Neural progenitor cell (in vitro differentiated cells): ENCODE results near the gene TRH. TPM values are rescaled to one million over a fixed set of nuclear protein-coding genes. Genes with fewer than 3 reads are reported as not detected.
"Not testable (repeated sequence)": the region's sequence is repeated elsewhere in the genome, so short reads cannot be mapped to it uniquely, and the experiment has no call there.

Experiments used
- DNase-seq: peaks from one replicate; pipeline ENCODE4 v3.0.0-alpha.2; 2016; ENCODE audit warnings: low spot score
- H2AFZ ChIP-seq: fragments of 200-600 bp; sonication (generic); replicated peaks from 2 replicates; pipeline ENCODE4 v1.6.1; 2016; ENCODE audit warnings: antibody characterized with exemption
- H3F3A ChIP-seq: fragments of 200-600 bp; sonication (generic); 2 replicates; pipeline ENCODE4 v1.6.1; 2016; ENCODE audit warnings: antibody characterized with exemption, low read depth
- H3K27ac ChIP-seq: fragments of 200-600 bp; sonication (generic); 2 replicates; pipeline ENCODE4 v1.5.1; 2016; ENCODE audit warnings: mild to moderate bottlenecking
- H3K27me3 ChIP-seq: fragments of 200-600 bp; sonication (generic); 2 replicates; pipeline ENCODE4 v1.6.1; 2016; ENCODE audit warnings: mild to moderate bottlenecking, moderate library complexity
- H3K36me3 ChIP-seq: fragments of 200-600 bp; sonication (generic); 2 replicates; pipeline ENCODE4 v1.5.1; 2016
- H3K4me1 ChIP-seq: fragments of 200-600 bp; sonication (generic); 2 replicates; pipeline ENCODE4 v1.6.1; 2016; ENCODE audit warnings: mixed run types
- H3K4me2 ChIP-seq: fragments of 200-600 bp; sonication (generic); 2 replicates; pipeline ENCODE4 v1.6.1; 2016
- H3K4me3 ChIP-seq: fragments of 200-600 bp; sonication (generic); 2 replicates; pipeline ENCODE4 v1.5.1; 2016
- H3K79me2 ChIP-seq: fragments of 200-600 bp; sonication (generic); 2 replicates; pipeline ENCODE4 v1.6.1; 2016; ENCODE audit warnings: low read depth
- H3K9ac ChIP-seq: fragments of 200-600 bp; sonication (generic); 2 replicates; pipeline ENCODE4 v1.6.1; 2016
- H3K9me3 ChIP-seq: fragments of 200-600 bp; sonication (generic); 2 replicates; pipeline ENCODE4 v1.5.1; 2016; ENCODE audit warnings: low read depth
- H4K20me1 ChIP-seq: fragments of 200-600 bp; sonication (generic); 2 replicates; pipeline ENCODE4 v1.6.1; 2016; ENCODE audit warnings: low read depth
- H3K27ac Mint-ChIP-seq: 3 replicates; pipeline ENCODE4 v1.8.0; 2021; ENCODE audit warnings: mixed read lengths
- H3K27me3 Mint-ChIP-seq: 2 replicates; pipeline ENCODE4 v1.8.0; 2022; ENCODE audit warnings: low read depth, mild to moderate bottlenecking, inconsistent platforms, moderate library complexity, mixed read lengths; ENCODE audit not compliant: insufficient read depth
- H3K36me3 Mint-ChIP-seq: 3 replicates; pipeline ENCODE4 v1.8.0; 2021; ENCODE audit warnings: mixed read lengths
- H3K4me1 Mint-ChIP-seq: 3 replicates; pipeline ENCODE4 v1.8.0; 2021; ENCODE audit warnings: mixed read lengths
- H3K4me3 Mint-ChIP-seq: 3 replicates; pipeline ENCODE4 v1.8.0; 2021; ENCODE audit warnings: mild to moderate bottlenecking, moderate library complexity, mixed read lengths
- H3K9me3 Mint-ChIP-seq: 3 replicates; pipeline ENCODE4 v1.8.0; 2020; ENCODE audit warnings: mixed read lengths
- CTCF ChIP-seq: fragments of 200-600 bp; sonication (generic); IDR thresholded peaks from 2 replicates; pipeline ENCODE4 v1.5.1; 2017; ENCODE audit warnings: antibody characterized with exemption, mild to moderate bottlenecking
- EZH2 ChIP-seq: fragments of 200-600 bp; sonication (generic); IDR thresholded peaks from 2 replicates; pipeline ENCODE4 v1.6.1; 2017; ENCODE audit warnings: antibody characterized with exemption, mild to moderate bottlenecking, moderate library complexity
- EZH2phosphoT487 ChIP-seq: fragments of 200-600 bp; sonication (generic); IDR thresholded peaks from 2 replicates; pipeline ENCODE4 v1.6.1; 2017; ENCODE audit warnings: antibody characterized with exemption
- total RNA-seq: library from RNA; depleted of rRNA; stranded (reverse); fragments of >200 nt; gene quantifications from 2 replicates; pipeline ENCODE4 v1.2.3, GENCODE V29; 2015; ENCODE audit warnings: low replicate concordance

TRH gene
- total RNA-seq, 1 donor from 2014 or later, result not detected

DNA sequence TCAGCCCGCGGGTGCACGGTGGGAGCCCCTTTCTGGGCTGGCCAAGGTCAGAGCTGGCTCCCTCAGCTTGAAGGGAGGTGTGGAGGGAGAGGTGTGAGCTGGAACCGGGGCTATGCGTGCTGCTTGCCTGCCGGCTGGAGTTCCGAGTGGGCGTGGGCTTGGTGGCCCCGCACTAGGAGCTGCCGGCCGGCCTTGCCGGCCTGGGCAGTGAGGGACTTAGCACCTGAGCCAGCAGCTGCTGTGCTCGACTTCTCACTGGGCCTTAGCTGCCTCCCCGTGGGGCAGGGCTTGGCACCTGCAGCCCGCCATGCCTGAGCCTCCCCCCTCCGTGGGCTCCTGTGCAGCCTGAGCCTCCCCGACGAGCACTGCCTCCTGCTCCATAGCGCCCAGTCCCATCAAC lies 36.0 kb downstream of the TRH start:
- no peak overlapping the region for H3K4me3 ChIP-seq
- DNase-seq, result no peak
- no peak overlapping the region for H3K9ac ChIP-seq
- TF ChIP-seq EZH2 (no peak), CTCF (no peak)
- no peaks in the 10 kb centered on the region for H3F3A ChIP-seq
- no peaks in the 10 kb centered on the region for H3K4me1 Mint-ChIP-seq
- H3K4me1 ChIP-seq, result no peaks in the 10 kb centered on the region
- no peaks in the 10 kb centered on the region for H3K9me3 ChIP-seq
- H3K9me3 Mint-ChIP-seq, result peaks cover 4% of the 10 kb centered on the region
- H3K36me3 Mint-ChIP-seq, result no peaks in the 10 kb centered on the region
- H3K4me3 Mint-ChIP-seq, result no peak overlapping the region
- H3K27me3 Mint-ChIP-seq, result peaks cover 9% of the 10 kb centered on the region
- no peaks in the 10 kb centered on the region for H3K36me3 ChIP-seq
- H3K4me2 ChIP-seq, result no peak overlapping the region
- no peak overlapping the region for H3K27ac Mint-ChIP-seq
- H4K20me1 ChIP-seq, result no peaks in the 10 kb centered on the region
- H3K27me3 ChIP-seq, result no peaks in the 10 kb centered on the region
- no peak overlapping the region for H3K27ac ChIP-seq
- H2AFZ ChIP-seq, result no peak overlapping the region
- no peaks in the 10 kb centered on the region for H3K79me2 ChIP-seq

DNA sequence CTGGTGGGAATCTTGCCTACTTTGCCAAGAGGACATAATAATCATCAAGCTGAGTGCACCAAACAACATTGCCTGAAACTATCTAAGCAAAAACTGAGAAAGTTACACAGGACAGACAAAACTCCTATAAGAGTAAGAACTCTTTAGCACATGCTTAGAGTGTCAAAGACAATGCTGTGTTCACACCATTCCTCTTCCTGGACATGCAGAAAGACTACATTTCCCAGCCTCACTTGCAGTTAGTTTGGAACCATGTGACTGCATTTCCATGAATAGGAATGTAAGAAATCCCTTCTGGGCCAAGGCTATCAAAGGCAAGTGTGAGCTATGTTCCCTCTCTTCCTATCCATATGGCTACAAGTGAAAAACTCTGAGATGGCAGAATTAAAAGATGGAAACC lies 37.6 kb downstream of the TRH start:
- not testable (repeated sequence) for H3K9me3 Mint-ChIP-seq, H2AFZ ChIP-seq, DNase-seq, H3K9me3 ChIP-seq, H3K36me3 Mint-ChIP-seq, H3K27me3 Mint-ChIP-seq, H3K4me3 Mint-ChIP-seq, H3K4me1 Mint-ChIP-seq, H3K27me3 ChIP-seq, H3K4me2 ChIP-seq, H3K27ac Mint-ChIP-seq, H3K4me3 ChIP-seq, H3K9ac ChIP-seq, H3F3A ChIP-seq, H3K79me2 ChIP-seq, H3K36me3 ChIP-seq, H4K20me1 ChIP-seq, H3K27ac ChIP-seq, H3K4me1 ChIP-seq

DNA sequence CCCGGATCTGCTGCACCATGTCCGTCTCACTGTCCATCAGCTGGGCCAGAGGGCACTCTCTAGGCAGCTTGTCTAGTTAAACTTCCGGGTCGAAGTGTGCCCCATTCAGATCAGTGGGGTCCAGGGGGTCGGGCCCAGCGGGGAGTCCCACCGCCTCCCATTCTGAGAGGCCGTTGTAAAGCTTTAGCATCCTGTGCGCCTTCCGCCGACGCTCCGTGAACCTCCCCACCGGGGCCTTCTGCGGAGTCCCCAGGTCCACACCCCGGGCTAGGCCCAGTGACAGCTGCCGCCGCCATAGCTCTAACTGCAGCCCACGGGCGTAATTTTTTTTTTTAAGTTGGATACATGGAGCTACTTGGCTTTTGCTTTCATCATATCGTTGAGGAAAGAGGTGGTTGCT lies 38.7 kb downstream of the TRH start:
- H3K4me3 ChIP-seq, H3K36me3 Mint-ChIP-seq, H2AFZ ChIP-seq, H3K27ac ChIP-seq, H3K79me2 ChIP-seq, H3K4me1 Mint-ChIP-seq, H3K27me3 ChIP-seq, H3K9me3 ChIP-seq, H3K4me1 ChIP-seq, H3K9ac ChIP-seq, H3K36me3 ChIP-seq, DNase-seq, H3K27ac Mint-ChIP-seq, H3K4me2 ChIP-seq, H3F3A ChIP-seq, H3K4me3 Mint-ChIP-seq, H3K27me3 Mint-ChIP-seq, H3K9me3 Mint-ChIP-seq, H4K20me1 ChIP-seq: not testable (repeated sequence)

DNA sequence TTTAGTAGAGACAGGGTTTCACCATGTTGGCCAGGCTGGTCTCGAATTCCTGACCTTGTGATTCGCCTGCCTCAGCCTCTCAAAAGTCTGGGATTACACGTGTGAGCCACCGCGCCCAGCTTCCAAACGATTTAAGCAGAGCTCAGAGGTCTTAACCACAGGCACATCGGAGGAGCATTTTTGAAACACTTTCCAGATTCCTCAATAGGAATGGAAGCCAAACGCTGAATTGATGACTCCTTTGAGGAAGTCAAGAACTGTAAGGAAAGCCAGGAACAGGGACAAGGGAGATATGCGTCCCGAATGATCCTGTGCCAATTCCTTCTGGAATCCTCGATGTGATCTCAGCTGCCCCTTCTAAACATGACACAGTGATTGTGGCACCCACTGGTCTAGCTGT lies 40.0 kb downstream of the TRH start:
- no peak overlapping the region for H3K27ac Mint-ChIP-seq
- no peak overlapping the region for H3K4me3 Mint-ChIP-seq
- no peak overlapping the region for H3K4me2 ChIP-seq
- peaks cover 4% of the 10 kb centered on the region for H3K9me3 Mint-ChIP-seq
- H2AFZ ChIP-seq, result no peak overlapping the region
- no peak overlapping the region for H3K4me3 ChIP-seq
- no peaks in the 10 kb centered on the region for H3K9me3 ChIP-seq
- H3K9ac ChIP-seq, result no peak overlapping the region
- DNase-seq, result no peak
- no peaks in the 10 kb centered on the region for H3K36me3 ChIP-seq
- H3K79me2 ChIP-seq, result no peaks in the 10 kb centered on the region
- H3K27me3 ChIP-seq, result no peaks in the 10 kb centered on the region
- H3K4me1 Mint-ChIP-seq, result no peaks in the 10 kb centered on the region
- no peaks in the 10 kb centered on the region for H3F3A ChIP-seq
- H3K27ac ChIP-seq, result no peak overlapping the region
- peaks cover 2% of the 10 kb centered on the region for H3K27me3 Mint-ChIP-seq
- TF ChIP-seq EZH2phosphoT487 (no peak), EZH2 (no peak), CTCF (no peak)
- H3K4me1 ChIP-seq, result no peaks in the 10 kb centered on the region
- H4K20me1 ChIP-seq, result no peaks in the 10 kb centered on the region
- no peaks in the 10 kb centered on the region for H3K36me3 Mint-ChIP-seq

- H3K4me1 ChIP-seq, DNase-seq, H3K9me3 Mint-ChIP-seq, H4K20me1 ChIP-seq, H2AFZ ChIP-seq, H3K36me3 ChIP-seq, H3K27ac ChIP-seq, H3K4me2 ChIP-seq, H3K36me3 Mint-ChIP-seq, H3F3A ChIP-seq, H3K79me2 ChIP-seq, H3K27ac Mint-ChIP-seq, H3K9me3 ChIP-seq, H3K4me3 ChIP-seq, H3K4me1 Mint-ChIP-seq, H3K27me3 Mint-ChIP-seq, H3K9ac ChIP-seq, H3K4me3 Mint-ChIP-seq, H3K27me3 ChIP-seq: not testable (repeated sequence)
These were observed 43.1 kb downstream of the TRH start for GRCh38 chr3:130017661-130018060.
